ENCODE measurements around the gene TUBGCP3.

DNA sequence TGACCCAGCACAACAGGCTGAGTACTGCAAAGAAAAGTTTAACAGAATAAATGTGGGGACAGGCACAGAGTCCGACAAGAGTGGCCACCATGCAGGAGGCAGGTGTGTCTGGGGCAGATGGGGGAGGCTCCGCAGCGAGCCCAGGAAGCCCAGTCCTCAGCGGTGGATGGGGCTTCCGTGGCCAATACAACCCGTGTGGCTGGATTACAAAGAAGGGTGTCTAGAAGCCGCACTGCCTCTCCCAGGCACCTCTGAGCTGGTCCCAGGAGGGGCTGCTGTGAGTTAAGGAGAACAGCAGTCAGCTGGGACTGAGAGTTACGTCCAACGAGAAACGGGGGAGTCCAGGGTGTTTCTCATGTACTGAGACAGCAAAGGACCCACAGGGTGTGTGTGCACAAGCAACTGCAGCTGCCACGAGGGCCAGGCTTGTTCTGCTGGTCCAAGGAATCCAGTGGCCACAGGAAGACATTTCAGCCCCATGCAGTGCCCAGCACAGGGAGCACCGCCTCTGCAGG lies 141.5 kb downstream of the TUBGCP3 start:
- TF ChIP-seq GATA1 (IDR thresholded peaks at IDR 0.05; ENCODE audit: low read depth, low read length) (no peak), POLR2A (IDR thresholded peaks at IDR 0.05; ENCODE audit: low read length) (no peak)

All from erythroblast (primary cell).